NCI-H345 (cell line): ENCODE measurements around the gene PGAM1.
A peak's percentile ranks its signal among the peaks of the same experiment; 100 is the strongest.
"Not testable (repeated sequence)": the region's sequence is repeated elsewhere in the genome, so short reads cannot be mapped to it uniquely, and the experiment has no call there.

Experiments
- DNase-seq: peaks from one replicate; lab custom pipeline; 2025; lab: John Stamatoyannopoulos, UW

PGAM1 gene

DNA sequence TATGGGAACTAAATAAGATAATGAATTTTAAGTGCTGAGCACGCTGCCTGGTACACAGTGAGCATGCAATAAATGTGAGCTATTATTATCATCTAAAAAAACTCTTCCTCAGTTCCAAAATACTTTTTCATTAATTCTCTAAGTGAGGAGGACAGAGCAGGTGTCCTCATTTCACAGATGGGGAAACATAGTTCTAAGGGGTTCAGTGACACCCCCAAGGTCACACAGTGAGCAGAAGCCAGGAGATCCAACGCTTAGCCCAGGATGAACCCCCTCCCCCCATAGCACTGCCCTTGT, 18.1 kb upstream of the PGAM1 start:
- DNase-seq, result no peak

DNA sequence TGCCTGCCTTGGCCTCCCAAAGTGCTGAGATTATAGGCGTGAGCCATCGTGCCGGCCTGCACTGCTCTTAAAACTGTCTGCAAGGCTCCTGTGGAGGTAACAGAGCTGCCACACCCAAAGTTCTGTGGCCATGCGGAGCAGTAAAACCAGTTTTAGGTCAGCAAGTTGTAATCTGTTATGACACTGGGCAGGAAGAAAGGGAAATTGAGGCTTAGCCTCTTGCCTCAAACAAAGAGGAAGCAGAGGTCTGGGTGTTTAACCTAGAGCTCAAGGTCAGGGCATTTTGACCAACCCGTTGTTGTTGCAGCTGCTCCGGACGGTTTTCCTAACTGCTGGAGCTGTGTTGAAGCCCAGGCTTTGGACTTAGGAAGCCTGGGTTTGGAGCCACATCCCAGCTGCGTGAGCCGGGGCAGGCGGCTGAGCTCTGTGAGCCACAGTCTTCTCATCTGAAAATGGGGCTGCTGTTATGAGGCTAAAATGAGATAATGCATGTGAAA, 17.4 kb upstream of the PGAM1 start:
- DNase-seq, result no peak

DNA sequence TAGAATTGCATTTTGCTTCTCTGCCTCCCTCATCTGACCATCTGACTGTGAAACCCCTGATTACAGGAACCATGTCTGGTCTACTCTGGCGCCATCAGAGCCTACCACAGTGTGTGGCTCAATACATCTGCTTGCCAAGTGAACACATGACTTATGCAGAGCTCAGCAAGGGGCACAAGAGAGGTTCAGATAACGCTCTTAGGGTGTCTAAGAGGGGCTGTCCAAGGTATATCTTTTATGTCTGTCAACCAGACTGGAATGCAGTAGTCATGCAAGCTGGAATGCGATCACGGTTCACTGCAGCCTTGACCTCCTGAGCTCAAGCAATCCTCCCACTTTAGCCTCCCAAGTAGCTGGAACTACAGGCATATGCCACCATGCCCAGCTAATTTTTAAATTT, 14.6 kb upstream of the PGAM1 start:
- DNase-seq, result no peak

DNA sequence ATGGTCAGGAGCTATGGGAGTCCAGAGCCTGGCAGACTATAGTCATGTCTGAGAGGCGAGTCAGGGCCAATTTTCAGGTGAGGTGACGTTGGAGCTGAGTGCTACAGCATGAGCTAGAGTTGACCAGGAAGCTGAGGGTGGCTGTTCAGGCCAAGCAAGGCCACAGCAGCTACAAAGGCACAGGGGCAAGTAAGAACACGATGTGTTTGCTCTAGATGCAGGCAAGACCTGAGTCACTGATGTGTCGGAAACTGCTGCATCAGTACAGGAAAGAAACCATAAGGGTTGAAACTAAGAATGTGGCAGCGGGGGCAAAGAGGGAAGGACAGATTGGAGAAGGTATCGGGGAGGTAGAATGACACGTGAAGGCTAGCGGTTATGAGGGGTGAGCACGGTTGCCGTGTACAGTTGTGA, 13.1 kb upstream of the PGAM1 start:
- no peak for DNase-seq

GRCh38 chr10:97416565-97416964, 9.4 kb upstream of the PGAM1 start:
- DNase-seq, result no peak

GRCh38 chr10:97423757-97424098, 2.3 kb upstream of the PGAM1 start:
- DNase-seq, result not testable (repeated sequence)

DNA sequence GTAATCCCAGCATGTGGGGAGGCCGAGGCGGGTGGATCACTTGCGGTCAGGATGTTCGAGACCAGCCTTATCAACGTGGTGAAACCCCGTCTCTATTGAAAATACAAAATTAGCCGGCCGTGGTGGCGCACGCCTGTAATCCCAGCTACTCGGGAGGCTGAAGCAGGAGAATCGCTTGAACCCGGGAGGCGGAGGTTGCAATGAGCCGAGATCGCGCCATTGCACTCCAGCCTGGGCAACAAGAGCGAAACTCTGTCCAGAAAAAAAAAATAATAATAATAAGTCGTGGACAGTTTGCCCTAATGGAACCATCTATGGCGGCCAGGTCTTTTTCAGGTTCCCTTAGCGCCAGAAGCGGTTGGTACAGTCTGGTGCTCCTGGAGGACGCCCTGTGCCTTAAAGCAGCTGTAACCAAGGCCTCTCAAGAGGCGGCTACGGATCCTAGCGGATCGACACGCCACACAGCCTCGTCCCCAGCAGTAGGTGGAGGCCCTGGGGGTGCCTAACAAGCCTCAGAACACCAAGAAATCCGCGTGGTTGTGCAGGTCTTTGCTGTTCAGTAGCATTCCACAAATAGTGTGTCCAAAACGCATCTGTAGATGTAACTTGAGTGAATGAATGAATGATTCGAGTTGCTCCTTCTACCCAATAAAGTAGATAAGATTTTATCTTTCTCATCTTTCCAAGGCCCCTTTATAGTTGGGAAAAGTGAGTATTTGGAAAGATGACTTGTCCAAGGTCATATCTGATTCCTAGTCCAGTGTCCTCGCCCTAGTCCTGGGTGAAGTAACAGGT, 982 bp downstream of the PGAM1 start:
- no peak for DNase-seq

DNA sequence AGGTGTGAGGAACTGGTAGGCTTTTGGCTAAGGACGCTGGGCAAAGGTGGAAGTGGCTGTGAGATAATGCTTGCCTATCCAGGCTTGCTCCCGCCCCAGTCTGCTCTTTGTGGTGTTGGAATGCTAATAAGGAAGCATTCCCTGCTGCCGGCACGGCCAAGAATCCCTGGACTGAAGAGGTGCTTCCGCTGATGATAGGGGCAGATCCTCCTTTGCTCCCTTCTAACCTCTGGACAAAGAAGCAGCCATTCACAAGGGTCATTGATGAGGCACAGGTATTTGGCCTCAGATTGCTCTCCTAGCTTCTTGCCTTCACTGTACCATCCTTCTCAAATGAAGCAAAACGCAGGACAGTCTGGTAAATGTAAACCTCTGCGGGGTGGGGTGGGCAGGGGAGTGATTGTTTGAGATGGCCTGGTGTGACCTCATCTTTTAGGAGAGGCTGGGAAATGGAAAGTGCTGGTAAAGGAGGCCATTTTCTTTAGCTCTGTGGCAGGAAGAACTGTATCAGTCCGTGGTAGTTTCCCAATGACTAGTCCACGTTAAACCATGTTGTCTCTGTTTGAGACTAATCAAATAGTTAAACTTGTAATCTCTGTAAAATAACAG, 1.7 kb downstream of the PGAM1 start:
- DNase-seq, result no peak

DNA sequence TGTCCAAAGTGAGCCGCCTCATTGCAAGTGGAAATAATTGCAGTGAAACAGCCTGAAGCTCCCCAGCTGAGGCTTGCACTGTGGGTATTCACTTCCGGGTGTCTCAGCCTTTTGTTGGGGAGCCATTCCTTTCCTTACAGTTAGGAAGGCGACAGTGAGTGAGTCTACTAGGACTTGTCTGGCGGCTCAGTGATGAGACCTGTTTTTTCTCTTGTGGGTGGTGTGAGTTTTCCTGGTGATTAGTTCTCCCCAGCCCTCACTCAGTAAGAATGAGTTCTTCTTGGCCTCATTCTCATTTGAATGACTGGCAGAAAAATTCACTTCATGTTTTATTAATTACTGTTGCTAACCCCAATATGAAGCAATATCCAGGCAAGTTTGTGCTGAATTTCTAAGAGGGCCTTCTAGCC, 2.6 kb downstream of the PGAM1 start:
- DNase-seq, result no peak

DNA sequence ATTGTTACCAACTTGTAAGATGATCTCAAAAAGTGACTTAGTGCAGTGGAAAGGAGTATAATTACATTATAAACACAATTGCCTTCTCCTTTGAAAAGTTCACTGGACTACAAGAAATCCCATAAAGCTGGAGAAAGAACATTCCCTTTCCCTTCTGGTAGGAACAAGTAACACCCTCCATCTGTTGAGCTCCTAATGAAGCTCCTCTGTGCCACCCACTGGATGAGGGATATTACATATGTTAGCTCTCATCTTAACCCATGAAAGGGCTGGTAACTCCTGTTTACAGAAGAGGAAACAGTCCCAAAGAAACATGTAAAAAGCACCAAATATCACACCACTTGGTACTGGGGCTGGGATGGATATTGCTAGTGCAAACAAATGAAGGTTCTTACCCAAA, 8.1 kb downstream of the PGAM1 start:
- no peak for DNase-seq

DNA sequence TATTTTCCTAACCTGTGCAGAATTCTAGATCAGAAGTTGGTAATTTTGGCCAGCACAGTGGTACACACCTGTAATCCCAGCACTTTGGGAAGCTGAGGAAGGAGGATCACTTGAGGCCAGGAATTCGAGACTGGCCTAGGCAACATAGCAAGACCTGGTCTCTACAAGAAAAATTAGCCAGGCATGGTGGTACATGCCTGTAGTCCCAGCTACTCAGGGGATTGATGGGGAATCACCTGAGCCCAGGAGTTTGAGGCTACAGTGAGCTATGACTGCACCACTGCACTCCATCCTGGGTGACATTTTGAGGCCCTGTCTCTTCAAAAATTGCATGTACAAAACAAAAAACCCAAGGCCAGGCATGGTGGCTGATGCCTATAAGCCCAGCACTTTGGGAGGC, 8.6 kb downstream of the PGAM1 start:
- DNase-seq, result no peak

GRCh38 chr10:97435211-97435610, 9.2 kb downstream of the PGAM1 start:
- no peak for DNase-seq

DNA sequence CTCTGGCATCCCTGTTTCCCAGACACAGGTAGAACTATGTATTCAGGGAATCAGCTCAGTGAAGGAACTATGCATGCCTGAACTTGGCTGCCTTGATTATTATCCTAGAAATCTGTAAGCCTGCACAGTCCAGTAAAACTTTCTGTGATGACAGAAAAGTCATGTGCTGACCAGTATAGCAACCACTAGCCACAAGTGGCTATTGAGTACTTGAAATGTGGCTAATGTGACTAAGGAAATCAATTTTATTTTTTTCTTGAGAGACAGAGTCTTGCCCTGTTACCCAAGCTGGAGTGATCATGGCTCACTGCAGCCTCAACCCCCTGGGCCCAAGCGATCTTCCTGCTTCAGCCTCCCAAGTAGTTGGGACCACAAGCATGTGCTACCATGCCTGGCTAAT, 16.3 kb downstream of the PGAM1 start:
- no peak for DNase-seq

DNA sequence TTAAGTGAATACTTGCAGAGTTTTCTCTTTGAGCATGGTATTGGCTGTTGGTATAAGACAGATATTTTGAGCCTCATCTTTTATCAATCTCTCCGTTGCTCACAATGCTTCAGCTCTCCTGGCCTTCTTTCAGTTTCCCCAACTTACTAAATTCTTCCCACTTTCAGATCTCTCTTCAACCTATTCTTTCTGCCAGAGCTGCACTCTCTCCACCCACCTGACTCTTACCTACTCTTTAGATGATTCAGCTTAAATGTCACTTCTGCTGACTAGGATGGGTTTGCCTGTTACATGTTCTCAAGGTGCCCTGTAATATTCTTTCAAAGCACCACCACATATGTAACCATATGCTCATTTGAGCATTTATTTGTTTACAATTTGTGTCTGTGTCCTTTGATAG, 18.2 kb downstream of the PGAM1 start:
- DNase-seq, result no peak

GRCh38 chr10:97445357-97445721, 19.3 kb downstream of the PGAM1 start:
- no peak for DNase-seq

- DNase-seq, result peak; percentile 91
Observed at GRCh38 chr10:97445722-97446639, 20.0 kb downstream of the PGAM1 start, which contains the start of the genes EXOSC1 and ZDHHC16. Gene EXOSC1 (minus strand): TSS chr10:97446006. CDS start chr10:97445985, 21 bp downstream. Gene ZDHHC16 (plus strand): TSS chr10:97446175. CDS start chr10:97451676, 5,501 bp downstream.

- DNase-seq, result no peak
Observed at GRCh38 chr10:97450828-97451227, 24.8 kb downstream of the PGAM1 start.

- DNase-seq, result no peak
Observed at GRCh38 chr10:97451605-97452004, 25.6 kb downstream of the PGAM1 start.

GRCh38 chr10:97452352-97452751, 26.4 kb downstream of the PGAM1 start:
- no peak for DNase-seq

- DNase-seq, result peak; percentile 14
Observed at GRCh38 chr10:97454330-97455036, 28.5 kb downstream of the PGAM1 start.

GRCh38 chr10:97456034-97456685, 30.2 kb downstream of the PGAM1 start:
- no peak for DNase-seq

GRCh38 chr10:97456686-97457065, 30.7 kb downstream of the PGAM1 start:
- no peak for DNase-seq
